RWPE1 (cell line): Measurements from ENCODE around the gene C9orf72.
"Not testable (repeated sequence)": the region's sequence is repeated elsewhere in the genome, so short reads cannot be mapped to it uniquely, and the experiment has no call there.

Experiments used
- CTCF ChIA-PET: fragments of 350-600 bp; sonication (Branson Sonifier 250); formaldehyde crosslinking; extraction: SDS; loops from one replicate; lab custom pipeline; 2021; lab: Yijun Ruan, JAX
- POLR2A ChIA-PET: fragments of 400-600 bp; formaldehyde crosslinking; extraction: SDS; loops from one replicate; lab custom pipeline; 2020; ENCODE audit warnings: antibody characterized with exemption; ENCODE audit not compliant: low non-redundant PET; lab: Yijun Ruan, JAX
- DNase-seq: peaks from one replicate; pipeline ENCODE4 v3.0.0; 2012; ENCODE audit warnings: low spot score
- H3K27ac ChIP-seq: fragments of 450-650 bp; 2 replicates; pipeline ENCODE4 v1.5.1; 2017
- TF ChIP-seq, protein P1 (sequence below): fragments of 450-650 bp; conservative IDR thresholded peaks from 2 replicates; pipeline ENCODE4 v1.5.1; 2017; ENCODE audit warnings: low read depth, mild to moderate bottlenecking

C9orf72 gene

DNA sequence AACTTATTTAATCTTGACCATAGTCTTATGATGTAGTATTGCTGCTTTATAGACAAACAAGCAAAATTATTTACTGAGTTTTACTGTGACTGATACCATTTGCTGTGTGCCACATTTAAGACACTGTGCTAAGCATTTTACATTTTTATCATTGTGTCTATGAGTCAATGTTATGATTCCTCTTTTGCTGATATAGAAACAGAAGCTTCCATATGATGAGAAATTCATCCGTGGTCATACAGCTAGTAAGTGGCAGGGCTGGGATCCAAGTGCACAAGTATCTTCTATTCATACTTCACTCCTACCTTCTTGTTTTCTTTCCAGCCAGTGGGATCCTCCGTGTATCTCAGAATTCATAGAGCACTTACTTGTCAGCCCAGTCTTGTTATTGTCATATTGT is 66.3 kb downstream of the C9orf72 start:
- DNase-seq: no peak
- CTCF ChIA-PET: interaction anchor here (0.7 kb wide), 1 partner anchor 1149 kb away, joined by 4 read pairs; no protein-coding TSS in a partner anchor
- peak overlapping the region; percentile 69 for H3K27ac ChIP-seq
- POLR2A ChIA-PET: no interaction called here
- TF ChIP-seq, protein P1, sequence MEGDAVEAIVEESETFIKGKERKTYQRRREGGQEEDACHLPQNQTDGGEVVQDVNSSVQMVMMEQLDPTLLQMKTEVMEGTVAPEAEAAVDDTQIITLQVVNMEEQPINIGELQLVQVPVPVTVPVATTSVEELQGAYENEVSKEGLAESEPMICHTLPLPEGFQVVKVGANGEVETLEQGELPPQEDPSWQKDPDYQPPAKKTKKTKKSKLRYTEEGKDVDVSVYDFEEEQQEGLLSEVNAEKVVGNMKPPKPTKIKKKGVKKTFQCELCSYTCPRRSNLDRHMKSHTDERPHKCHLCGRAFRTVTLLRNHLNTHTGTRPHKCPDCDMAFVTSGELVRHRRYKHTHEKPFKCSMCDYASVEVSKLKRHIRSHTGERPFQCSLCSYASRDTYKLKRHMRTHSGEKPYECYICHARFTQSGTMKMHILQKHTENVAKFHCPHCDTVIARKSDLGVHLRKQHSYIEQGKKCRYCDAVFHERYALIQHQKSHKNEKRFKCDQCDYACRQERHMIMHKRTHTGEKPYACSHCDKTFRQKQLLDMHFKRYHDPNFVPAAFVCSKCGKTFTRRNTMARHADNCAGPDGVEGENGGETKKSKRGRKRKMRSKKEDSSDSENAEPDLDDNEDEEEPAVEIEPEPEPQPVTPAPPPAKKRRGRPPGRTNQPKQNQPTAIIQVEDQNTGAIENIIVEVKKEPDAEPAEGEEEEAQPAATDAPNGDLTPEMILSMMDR: no peak

DNA sequence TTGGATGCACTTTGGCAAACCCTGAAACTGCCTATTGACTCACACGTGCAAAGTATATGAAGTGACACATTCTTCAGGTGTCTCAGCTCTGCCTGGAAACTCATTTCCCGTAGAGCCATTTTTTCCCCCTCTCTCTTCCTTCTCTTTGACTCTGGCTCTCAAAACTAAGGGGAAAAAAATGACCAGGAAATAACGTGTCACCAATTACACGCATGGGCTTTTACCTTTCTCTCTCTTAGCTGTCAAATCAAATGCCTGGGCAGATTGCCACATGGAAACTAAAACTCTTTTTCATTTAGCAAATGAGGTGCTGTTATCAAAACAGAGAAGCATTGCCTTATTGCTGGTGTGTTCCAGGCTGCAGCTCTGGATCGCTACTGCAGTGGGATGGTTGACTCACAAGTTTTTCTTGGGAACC is 67.5 kb downstream of the C9orf72 start:
- CTCF ChIA-PET: no interaction called here
- POLR2A ChIA-PET: no interaction called here
- TF ChIP-seq, protein P1: no peak
- H3K27ac ChIP-seq: no peak overlapping the region
- peak; percentile 41 for DNase-seq

DNA sequence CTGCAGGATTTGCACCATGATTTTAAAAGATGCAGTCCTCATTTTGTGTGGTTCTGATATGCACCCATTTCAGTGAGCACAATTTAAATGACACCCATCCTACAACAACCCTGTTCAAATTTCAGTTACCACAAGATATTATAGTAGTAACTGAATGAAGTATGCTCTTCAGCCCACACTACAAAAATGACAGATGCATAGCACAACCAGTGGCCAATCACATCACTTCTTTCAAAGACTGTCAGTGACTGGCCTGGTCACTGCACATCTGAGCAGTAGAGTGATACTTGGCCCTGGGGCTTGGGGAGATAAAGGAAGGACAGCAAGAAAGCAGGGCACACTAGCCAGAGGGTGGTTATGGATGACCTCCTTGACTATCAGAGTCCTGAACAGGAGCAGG is 69.0 kb downstream of the C9orf72 start:
- no peak for DNase-seq
- CTCF ChIA-PET: no interaction called here
- POLR2A ChIA-PET: no interaction called here
- TF ChIP-seq, protein P1: no peak
- H3K27ac ChIP-seq: peak overlapping the region; percentile 34; the same call in 1 of the 2 replicates

DNA sequence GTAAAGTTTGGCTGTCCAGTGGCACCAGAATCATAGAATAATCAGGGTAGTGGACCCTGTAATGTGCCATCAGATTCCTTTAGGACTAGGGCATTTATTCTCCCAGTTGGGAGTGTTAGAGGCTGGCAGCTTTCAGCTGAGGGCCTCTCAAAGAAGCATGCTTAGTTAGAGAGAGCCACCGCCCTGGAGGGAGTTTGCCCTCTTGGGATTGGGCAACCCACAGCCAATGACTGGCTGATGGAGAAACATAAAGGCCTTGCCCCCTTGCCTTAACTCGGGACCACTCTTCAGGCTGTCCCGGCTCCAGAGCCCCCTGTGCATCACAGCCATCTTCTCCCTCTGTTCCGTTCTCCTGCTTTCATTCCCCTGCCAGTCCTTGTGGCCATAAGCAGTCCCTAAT is 69.7 kb downstream of the C9orf72 start:
- TF ChIP-seq, protein P1: no peak
- peak overlapping the region; percentile 27; the same call in 1 of the 2 replicates for H3K27ac ChIP-seq
- DNase-seq: no peak
- ChIA-PET POLR2A (no interaction called here), CTCF (no interaction called here)

DNA sequence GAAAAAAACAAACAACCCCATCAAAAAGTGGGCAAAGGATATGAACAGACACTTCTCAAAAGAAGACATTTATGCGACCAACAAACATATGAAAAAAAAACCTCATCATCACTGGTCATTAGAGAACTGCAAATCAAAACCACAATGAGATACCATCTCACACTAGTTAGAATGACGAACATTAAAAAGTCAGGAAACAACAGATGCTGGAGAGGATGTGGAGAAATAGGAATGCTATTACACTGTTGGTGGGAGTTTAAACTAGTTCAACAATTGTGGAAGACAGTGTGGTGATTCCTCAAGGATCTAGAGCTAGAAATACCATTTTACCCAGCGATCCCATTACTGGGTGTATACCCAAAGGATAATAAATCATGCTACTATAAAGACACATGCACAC is 72.4 kb downstream of the C9orf72 start:
- POLR2A ChIA-PET, CTCF ChIA-PET, DNase-seq, H3K27ac ChIP-seq: not testable (repeated sequence)

DNA sequence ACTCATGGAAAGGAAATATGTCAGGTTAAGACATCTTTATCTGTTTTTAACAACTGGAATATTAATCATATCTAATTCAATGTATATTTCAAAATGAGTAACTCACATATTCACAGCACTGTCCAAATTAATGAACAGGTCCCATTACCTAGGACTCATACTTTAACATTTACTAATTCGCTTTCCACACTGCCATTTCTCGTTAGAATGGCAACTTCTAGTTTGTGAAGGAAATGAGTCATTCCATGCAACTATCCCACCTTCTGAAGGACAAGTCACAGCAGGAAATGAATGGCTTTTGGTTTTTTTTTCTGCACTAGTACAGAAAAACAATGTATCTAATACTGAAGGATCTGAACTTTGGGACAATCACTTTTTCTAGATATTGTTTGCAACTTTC is 73.8 kb downstream of the C9orf72 start:
- CTCF ChIA-PET: interaction anchor here (0.5 to 0.7 kb wide), 2 partner anchors 30 to 468 kb away, joined by 3 to 5 read pairs; partner anchors contain the start of gene MOB3B
- H3K27ac ChIP-seq: no peak overlapping the region
- DNase-seq: peak; percentile 74
- TF ChIP-seq, protein P1: no peak
- POLR2A ChIA-PET: no interaction called here

DNA sequence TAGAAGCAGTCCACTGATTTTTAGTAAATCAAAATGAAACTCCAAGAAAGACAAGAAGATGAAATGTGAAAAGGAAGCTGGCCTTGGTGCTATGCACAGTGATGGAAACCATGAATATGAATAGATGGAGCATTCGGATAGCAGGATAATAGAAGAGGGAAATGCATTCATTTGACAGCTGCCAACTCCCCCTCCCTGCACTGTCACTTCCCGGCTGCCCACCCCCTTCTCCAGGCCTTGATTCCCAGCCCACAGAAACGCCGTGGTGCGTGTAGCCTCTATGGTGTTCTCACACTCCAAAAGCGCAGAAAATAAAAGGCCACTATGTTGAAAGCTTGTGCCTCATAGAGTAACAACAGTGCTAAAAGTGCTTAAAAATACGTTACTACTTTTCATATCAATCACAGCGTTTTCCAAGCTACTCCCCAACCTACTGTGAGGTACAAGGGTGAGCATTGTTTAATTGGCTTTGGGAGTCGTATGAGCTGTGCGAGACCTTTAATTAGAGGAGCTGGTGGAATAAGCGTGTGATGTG is 75.3 kb downstream of the C9orf72 start:
- TF ChIP-seq, protein P1: no peak
- ChIA-PET POLR2A (no interaction called here), CTCF (no interaction called here)
- H3K27ac ChIP-seq: peak overlapping the region; percentile 73
- DNase-seq: no peak
